ENCODE measurements around the gene DVL3.

Gene DVL3

GRCh38 chr3:184192889-184193288 is 37.7 kb downstream of the DVL3 start:
- peaks cover 10% of the 10 kb centered on the region for H3K4me1 Mint-ChIP-seq
- H3K27me3 Mint-ChIP-seq, result no peaks in the 10 kb centered on the region
- ATAC-seq (ENCODE audit: low read depth) (no peak), DNase-seq (ENCODE audit: low spot score in 2 of 2) (no peak)
- H3K4me3 Mint-ChIP-seq, result no peak overlapping the region
- no peak overlapping the region for H3K27ac Mint-ChIP-seq
- H3K36me3 Mint-ChIP-seq, result peaks cover 27% of the 10 kb centered on the region
- H3K9me3 Mint-ChIP-seq, result no peaks in the 10 kb centered on the region

- H3K9me3 Mint-ChIP-seq, result no peaks in the 10 kb centered on the region
- H3K36me3 Mint-ChIP-seq, result peaks cover 27% of the 10 kb centered on the region
- no peak overlapping the region for H3K4me3 Mint-ChIP-seq
- peaks cover 3% of the 10 kb centered on the region for H3K4me1 Mint-ChIP-seq
- no peaks in the 10 kb centered on the region for H3K27me3 Mint-ChIP-seq
- DNase-seq (ENCODE audit: low spot score in 2 of 2) (no peak), ATAC-seq (ENCODE audit: low read depth) (no peak)
- no peak overlapping the region for H3K27ac Mint-ChIP-seq
Measured at GRCh38 chr3:184193991-184194539, 38.9 kb downstream of the DVL3 start.

GRCh38 chr3:184196536-184196935 is 41.4 kb downstream of the DVL3 start:
- Mint-ChIP-seq H3K4me1 (no peaks in the 10 kb centered on the region), H3K36me3 (peaks cover 20% of the 10 kb centered on the region), H3K9me3 (no peaks in the 10 kb centered on the region), H3K27me3 (no peaks in the 10 kb centered on the region), H3K4me3 (no peak overlapping the region), H3K27ac (no peak overlapping the region)
- no peak for DNase-seq (ENCODE audit: low spot score in 2 of 2)
- no peak for ATAC-seq (ENCODE audit: low read depth)

GRCh38 chr3:184198509-184198908 is 43.3 kb downstream of the DVL3 start:
- Mint-ChIP-seq H3K27me3 (no peaks in the 10 kb centered on the region), H3K4me1 (no peaks in the 10 kb centered on the region), H3K27ac (no peak overlapping the region), H3K4me3 (no peak overlapping the region), H3K9me3 (no peaks in the 10 kb centered on the region), H3K36me3 (peaks cover 9% of the 10 kb centered on the region)
- DNase-seq (ENCODE audit: low spot score in 2 of 2) (no peak), ATAC-seq (ENCODE audit: low read depth) (no peak)

- no peak for DNase-seq (ENCODE audit: low spot score in 2 of 2)
Measured at GRCh38 chr3:184200825-184201224, 45.6 kb downstream of the DVL3 start.

GRCh38 chr3:184203526-184203925 is 48.3 kb downstream of the DVL3 start:
- Mint-ChIP-seq H3K4me1 (no peaks in the 10 kb centered on the region), H3K4me3 (no peak overlapping the region), H3K9me3 (no peaks in the 10 kb centered on the region), H3K27me3 (peaks cover 14% of the 10 kb centered on the region), H3K36me3 (no peaks in the 10 kb centered on the region), H3K27ac (no peak overlapping the region)
- ATAC-seq (ENCODE audit: low read depth) (no peak), DNase-seq (ENCODE audit: low spot score in 2 of 2) (no peak)

More at GRCh38 chr3:184200825-184201224, 45.6 kb downstream of the DVL3 start:
- H3K27ac Mint-ChIP-seq, result no peak overlapping the region
- no peak for ATAC-seq (ENCODE audit: low read depth)
- H3K4me3 Mint-ChIP-seq, result no peak overlapping the region
- peaks cover 6% of the 10 kb centered on the region for H3K27me3 Mint-ChIP-seq
- H3K9me3 Mint-ChIP-seq, result no peaks in the 10 kb centered on the region
- H3K4me1 Mint-ChIP-seq, result no peaks in the 10 kb centered on the region
- no peaks in the 10 kb centered on the region for H3K36me3 Mint-ChIP-seq

- Mint-ChIP-seq H3K9me3 (no peaks in the 10 kb centered on the region), H3K4me1 (no peaks in the 10 kb centered on the region), H3K27me3 (peaks cover 17% of the 10 kb centered on the region), H3K27ac (no peak overlapping the region), H3K4me3 (no peak overlapping the region), H3K36me3 (no peaks in the 10 kb centered on the region)
- ATAC-seq (ENCODE audit: low read depth), result no peak
- DNase-seq (ENCODE audit: low spot score in 2 of 2), result no peak
Measured at GRCh38 chr3:184209146-184209923, 54.2 kb downstream of the DVL3 start.

GRCh38 chr3:184211297-184211696 is 56.1 kb downstream of the DVL3 start:
- Mint-ChIP-seq H3K4me1 (no peaks in the 10 kb centered on the region), H3K9me3 (no peaks in the 10 kb centered on the region), H3K36me3 (no peaks in the 10 kb centered on the region), H3K27ac (no peak overlapping the region), H3K4me3 (no peak overlapping the region), H3K27me3 (peaks cover 15% of the 10 kb centered on the region)
- no peak for ATAC-seq (ENCODE audit: low read depth)
- no peak for DNase-seq (ENCODE audit: low spot score in 2 of 2)

GRCh38 chr3:184211718-184212117 is 56.5 kb downstream of the DVL3 start:
- no peaks in the 10 kb centered on the region for H3K9me3 Mint-ChIP-seq
- H3K4me3 Mint-ChIP-seq, result no peak overlapping the region
- H3K4me1 Mint-ChIP-seq, result no peaks in the 10 kb centered on the region
- H3K36me3 Mint-ChIP-seq, result no peaks in the 10 kb centered on the region
- ATAC-seq (ENCODE audit: low read depth) (no peak), DNase-seq (ENCODE audit: low spot score in 2 of 2) (no peak)
- peaks cover 12% of the 10 kb centered on the region for H3K27me3 Mint-ChIP-seq
- no peak overlapping the region for H3K27ac Mint-ChIP-seq

- Mint-ChIP-seq H3K4me3 (no peak overlapping the region), H3K27ac (no peak overlapping the region), H3K9me3 (no peaks in the 10 kb centered on the region), H3K4me1 (no peaks in the 10 kb centered on the region), H3K27me3 (peaks cover 14% of the 10 kb centered on the region), H3K36me3 (no peaks in the 10 kb centered on the region)
- ATAC-seq (ENCODE audit: low read depth) (no peak), DNase-seq (ENCODE audit: low spot score in 2 of 2) (no peak)
Measured at GRCh38 chr3:184218814-184219213, 63.6 kb downstream of the DVL3 start.

- Mint-ChIP-seq H3K36me3 (no peaks in the 10 kb centered on the region), H3K27ac (no peak overlapping the region), H3K27me3 (peaks cover 17% of the 10 kb centered on the region), H3K9me3 (no peaks in the 10 kb centered on the region), H3K4me1 (peaks cover under 1% of the 10 kb centered on the region), H3K4me3 (no peak overlapping the region)
- ATAC-seq (ENCODE audit: low read depth), result no peak
- DNase-seq (ENCODE audit: low spot score in 2 of 2), result no peak
Measured at GRCh38 chr3:184222521-184222920, 67.3 kb downstream of the DVL3 start.
